OCI-LY7 (cell line): ENCODE data around the gene FOXF1. TPM values are rescaled to one million over a fixed set of nuclear protein-coding genes. Genes with fewer than 3 reads are reported as not detected.

Source experiments
- BruUV-seq: library from RNA; stranded (reverse); fragments of 400-500 nt; replicated peaks from 2 replicates; lab custom pipeline; 2021; lab: Mats Ljungman, UMichigan
- CTCF ChIA-PET: fragments of 300-600 bp; sonication (Branson Sonifier 250); formaldehyde crosslinking; loops from one replicate; lab custom pipeline; 2022; ENCODE audit warnings: antibody characterized with exemption; ENCODE audit not compliant: unreplicated experiment; lab: Charles Lee
- POLR2A ChIA-PET: fragments of 300-600 bp; sonication (Branson Sonifier 250); formaldehyde crosslinking; loops from one replicate; lab custom pipeline; 2022; ENCODE audit warnings: antibody characterized with exemption; lab: Charles Lee
- DNase-seq: peaks from one replicate; pipeline ENCODE4 v3.0.0-alpha.2; 2015; ENCODE audit warnings: low spot score
- H2AFZ ChIP-seq: fragments of 200-600 bp; sonication (generic), shearing (Covaris generic); 2 replicates; pipeline ENCODE4 v1.6.1; 2014; ENCODE audit warnings: mild to moderate bottlenecking, antibody characterized with exemption, low read length, moderate library complexity
- H3K27ac ChIP-seq: fragments of 200-600 bp; sonication (generic); 2 replicates; pipeline ENCODE4 v1.5.1; 2014; ENCODE audit warnings: mixed run types, low read depth, mild to moderate bottlenecking, moderate library complexity, low read length, inconsistent platforms; ENCODE audit not compliant: poor library complexity, severe bottlenecking
- H3K36me3 ChIP-seq: fragments of 200-600 bp; sonication (generic); 2 replicates; pipeline ENCODE4 v1.6.1; 2014; ENCODE audit warnings: mild to moderate bottlenecking, antibody characterized with exemption, low read length, moderate library complexity, mixed read lengths; ENCODE audit not compliant: insufficient read depth
- H3K4me1 ChIP-seq: fragments of 200-600 bp; sonication (generic); 2 replicates; pipeline ENCODE4 v1.5.1; 2014; ENCODE audit warnings: mild to moderate bottlenecking, low read length; ENCODE audit not compliant: insufficient read depth, poor library complexity, severe bottlenecking
- H3K4me2 ChIP-seq: fragments of 200-600 bp; sonication (generic); 2 replicates; pipeline ENCODE4 v1.6.1; 2014; ENCODE audit warnings: mild to moderate bottlenecking, low read length
- H3K4me3 ChIP-seq: fragments of 200-600 bp; sonication (generic); 2 replicates; pipeline ENCODE4 v1.5.1; 2014; ENCODE audit warnings: mild to moderate bottlenecking, low read depth, low read length; ENCODE audit not compliant: poor library complexity, severe bottlenecking
- H3K79me2 ChIP-seq: fragments of 200-600 bp; sonication (generic); 2 replicates; pipeline ENCODE4 v1.6.1; 2016; ENCODE audit warnings: low read depth, mild to moderate bottlenecking, low read length, moderate library complexity, mixed read lengths; ENCODE audit not compliant: insufficient read depth
- H3K9me2 ChIP-seq: fragments of 200-600 bp; sonication (generic); 2 replicates; pipeline ENCODE4 v1.6.1; 2016; ENCODE audit warnings: mild to moderate bottlenecking, low read length, mixed read lengths; ENCODE audit not compliant: insufficient read depth
- H3K9me3 ChIP-seq: fragments of 200-600 bp; sonication (generic); 2 replicates; pipeline ENCODE4 v1.6.1; 2014; ENCODE audit warnings: mild to moderate bottlenecking, mixed run types, low read length, mixed read lengths
- H4K20me1 ChIP-seq: fragments of 200-600 bp; sonication (generic); 2 replicates; pipeline ENCODE4 v1.6.1; 2014; ENCODE audit warnings: mild to moderate bottlenecking, antibody characterized with exemption, low read length, moderate library complexity, mixed read lengths; ENCODE audit not compliant: insufficient read depth
- EZH2phosphoT487 ChIP-seq: fragments of 200-600 bp; sonication (generic); IDR thresholded peaks from 2 replicates; pipeline ENCODE4 v1.6.1; 2018; ENCODE audit warnings: low read depth, borderline replicate concordance, mild to moderate bottlenecking, mixed run types, antibody characterized with exemption, low read length, moderate library complexity, mixed read lengths
- intact Hi-C: fragments of 100-400 bp; cut with micrococcal nuclease; formaldehyde crosslinking; loops from one replicate; pipeline ENCODE4 v1.10.0; 2022; ENCODE audit not compliant: unreplicated experiment
- total RNA-seq, 2 experiments: library from RNA; depleted of rRNA in 1 of 2; stranded (reverse); fragments of >200 nt in 1 of 2; shearing (Covaris generic) in 1 of 2; gene quantifications; 2 replicates each; pipeline ENCODE4 v1.2.3, GENCODE V29; 2014 to 2022
- TF ChIP-seq, protein P1 (sequence below): fragments of 200-600 bp; sonication (generic); conservative IDR thresholded peaks from 2 replicates; pipeline ENCODE4 v1.5.1; 2014; ENCODE audit warnings: mild to moderate bottlenecking, antibody characterized with exemption, low read length, moderate library complexity, mixed read lengths

Gene FOXF1
- total RNA-seq, 2 experiments from 2014 or later, result not detected

DNA sequence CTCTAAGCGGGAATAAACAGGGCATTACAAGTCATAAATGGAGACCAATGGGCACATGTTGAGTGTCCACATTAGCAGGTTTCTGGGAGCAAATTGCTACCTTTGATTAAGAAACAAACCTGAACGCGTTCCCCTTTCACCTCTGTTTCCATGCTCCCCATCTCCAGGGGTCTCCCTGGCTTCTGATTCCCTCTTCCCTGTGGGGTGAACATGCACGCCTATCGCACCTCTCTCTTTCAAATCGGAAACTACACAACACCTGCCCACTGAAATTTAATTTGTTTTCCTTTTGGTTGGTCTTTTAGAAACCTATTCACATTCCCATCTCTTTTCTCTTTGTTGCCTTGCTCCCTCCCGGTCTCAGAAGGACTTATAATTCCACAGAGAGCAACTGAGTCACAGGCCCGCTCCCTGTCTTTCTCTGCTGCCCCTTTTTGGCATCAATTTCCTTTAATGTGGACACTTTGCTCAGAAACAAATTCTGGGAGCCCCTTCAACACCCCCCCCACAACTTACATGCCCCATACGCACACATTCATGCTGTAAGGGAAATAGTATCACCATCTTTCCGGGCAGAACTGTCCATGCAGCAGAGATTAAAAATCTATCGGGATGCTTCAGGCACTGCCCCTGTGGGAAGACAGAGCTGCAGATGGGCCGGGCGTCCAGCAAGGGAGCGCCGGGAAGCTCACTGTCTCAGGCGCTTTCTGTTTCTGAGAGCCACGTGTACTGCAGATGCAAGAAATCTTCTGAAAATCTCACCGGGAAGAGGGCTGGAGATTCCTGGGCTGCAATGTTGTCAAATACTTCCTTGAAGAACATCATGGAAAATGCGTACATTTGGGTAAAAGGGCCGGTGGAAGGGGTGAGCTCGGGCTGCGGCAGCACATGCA is 7.2 kb upstream of the FOXF1 start:
- CTCF ChIA-PET, result no interaction called here
- Histone ChIP-seq H3K79me2 (no peaks in the 10 kb centered on the region), H3K36me3 (no peaks in the 10 kb centered on the region), H3K4me2 (no peak overlapping the region), H3K4me1 (no peaks in the 10 kb centered on the region), H3K9me3 (no peaks in the 10 kb centered on the region), H2AFZ (no peak overlapping the region), H3K27ac (no peak overlapping the region), H4K20me1 (no peaks in the 10 kb centered on the region), H3K9me2 (no peaks in the 10 kb centered on the region), H3K4me3 (no peak overlapping the region)
- no TSS peak for BruUV-seq
- intact Hi-C loops, result no loop called here
- TF ChIP-seq EZH2phosphoT487, result no peak
- TF ChIP-seq, protein P1, sequence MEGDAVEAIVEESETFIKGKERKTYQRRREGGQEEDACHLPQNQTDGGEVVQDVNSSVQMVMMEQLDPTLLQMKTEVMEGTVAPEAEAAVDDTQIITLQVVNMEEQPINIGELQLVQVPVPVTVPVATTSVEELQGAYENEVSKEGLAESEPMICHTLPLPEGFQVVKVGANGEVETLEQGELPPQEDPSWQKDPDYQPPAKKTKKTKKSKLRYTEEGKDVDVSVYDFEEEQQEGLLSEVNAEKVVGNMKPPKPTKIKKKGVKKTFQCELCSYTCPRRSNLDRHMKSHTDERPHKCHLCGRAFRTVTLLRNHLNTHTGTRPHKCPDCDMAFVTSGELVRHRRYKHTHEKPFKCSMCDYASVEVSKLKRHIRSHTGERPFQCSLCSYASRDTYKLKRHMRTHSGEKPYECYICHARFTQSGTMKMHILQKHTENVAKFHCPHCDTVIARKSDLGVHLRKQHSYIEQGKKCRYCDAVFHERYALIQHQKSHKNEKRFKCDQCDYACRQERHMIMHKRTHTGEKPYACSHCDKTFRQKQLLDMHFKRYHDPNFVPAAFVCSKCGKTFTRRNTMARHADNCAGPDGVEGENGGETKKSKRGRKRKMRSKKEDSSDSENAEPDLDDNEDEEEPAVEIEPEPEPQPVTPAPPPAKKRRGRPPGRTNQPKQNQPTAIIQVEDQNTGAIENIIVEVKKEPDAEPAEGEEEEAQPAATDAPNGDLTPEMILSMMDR, result no peak
- POLR2A ChIA-PET, result no interaction called here
- no peak for DNase-seq

DNA sequence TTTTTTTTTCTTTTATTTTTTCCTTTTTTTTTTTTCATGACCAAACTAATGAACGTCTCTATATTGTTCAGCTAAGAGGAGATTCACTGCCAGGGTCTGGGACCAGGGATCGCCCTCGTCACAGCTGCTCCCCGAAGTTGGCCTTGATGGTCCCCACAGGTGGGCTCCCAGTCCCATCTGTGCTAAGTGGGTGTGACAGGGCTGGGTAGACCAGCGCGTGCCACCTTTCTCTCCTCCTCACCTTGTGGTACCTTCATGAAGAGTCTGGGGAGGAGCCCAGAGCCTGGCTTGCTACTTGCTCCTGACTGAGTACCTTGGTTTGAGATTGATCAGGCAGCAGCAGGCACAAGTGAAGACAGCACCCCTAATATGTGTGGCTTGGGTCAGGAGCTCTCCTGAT is 6.5 kb upstream of the FOXF1 start:
- CTCF ChIA-PET, result no interaction called here
- Histone ChIP-seq H3K27ac (no peak overlapping the region), H2AFZ (no peak overlapping the region), H3K36me3 (no peaks in the 10 kb centered on the region), H3K4me2 (no peak overlapping the region), H3K79me2 (no peaks in the 10 kb centered on the region), H3K4me1 (no peaks in the 10 kb centered on the region), H3K4me3 (no peak overlapping the region), H4K20me1 (no peaks in the 10 kb centered on the region), H3K9me3 (no peaks in the 10 kb centered on the region), H3K9me2 (no peaks in the 10 kb centered on the region)
- BruUV-seq, result no TSS peak
- intact Hi-C loops, result no loop called here
- POLR2A ChIA-PET, result no interaction called here
- TF ChIP-seq, protein P1, result no peak
- no peak for TF ChIP-seq EZH2phosphoT487
- DNase-seq, result no peak
